ENCODE results near the gene SP9. TPM values are rescaled to one million over a fixed set of nuclear protein-coding genes. Genes with fewer than 3 reads are reported as not detected.
A peak's percentile ranks its signal among the peaks of the same experiment; 100 is the strongest.

The SP9 gene
- total RNA-seq, 2 experiments from 2014 or later, result not detected

GRCh38 chr2:174350018-174350417 lies 15.3 kb downstream of the SP9 start:
- H3K36me3 ChIP-seq (ENCODE audit: insufficient read depth, low read length), result 0 out of 2 replicates have a peak, but pooled peaks cover 8% of the 10 kb centered on the region
- DNase-seq (ENCODE audit: low spot score), result peak; percentile 32
- H3K4me3 ChIP-seq (ENCODE audit: low read depth, low read length, poor library complexity, severe bottlenecking), result no peak overlapping the region
- TF ChIP-seq CTCF (conservative IDR thresholded peaks at IDR 0.05; ENCODE audit: low read length) (peak; percentile 85), EZH2phosphoT487 (IDR thresholded peaks at IDR 0.05; ENCODE audit: borderline replicate concordance, low read depth, low read length) (no peak)
- H3K4me1 ChIP-seq (ENCODE audit: insufficient read depth, low read length, poor library complexity, severe bottlenecking), result no peaks in the 10 kb centered on the region
- intact Hi-C loops (cut with micrococcal nuclease; ENCODE audit: unreplicated experiment), result no loop called here
- BruUV-seq (replicated peaks), result no TSS peak
- no peaks in the 10 kb centered on the region for H4K20me1 ChIP-seq (ENCODE audit: insufficient read depth, low read length)
- no peaks in the 10 kb centered on the region for H3K9me2 ChIP-seq (ENCODE audit: insufficient read depth, low read length)
- H3K27ac ChIP-seq (ENCODE audit: low read depth, low read length, poor library complexity, severe bottlenecking), result no peak overlapping the region
- no peak overlapping the region for H3K4me2 ChIP-seq (ENCODE audit: low read length)
- ChIA-PET POLR2A (interaction anchor here (0.8 to 1.2 kb wide), 3 partner anchors 15 to 278 kb away, joined by 3 read pairs; partner anchors contain the start of gene SP9), CTCF (ENCODE audit: unreplicated experiment) (interaction anchor here (0.9 kb wide), 2 partner anchors 8 to 45 kb away, joined by 3 read pairs; partner anchors contain the start of gene SCRN3)
- H3K9me3 ChIP-seq (ENCODE audit: low read length), result no peaks in the 10 kb centered on the region
- no peak overlapping the region for H2AFZ ChIP-seq (ENCODE audit: low read length)
- H3K79me2 ChIP-seq (ENCODE audit: insufficient read depth, low read depth, low read length), result no peaks in the 10 kb centered on the region

GRCh38 chr2:174350593-174351181 lies 15.9 kb downstream of the SP9 start:
- Histone ChIP-seq H3K4me3 (ENCODE audit: low read depth, low read length, poor library complexity, severe bottlenecking) (no peak overlapping the region), H4K20me1 (ENCODE audit: insufficient read depth, low read length) (no peaks in the 10 kb centered on the region), H3K36me3 (ENCODE audit: insufficient read depth, low read length) (0 out of 2 replicates have a peak, but pooled peaks cover 8% of the 10 kb centered on the region), H3K4me1 (ENCODE audit: insufficient read depth, low read length, poor library complexity, severe bottlenecking) (no peaks in the 10 kb centered on the region), H3K79me2 (ENCODE audit: insufficient read depth, low read depth, low read length) (no peaks in the 10 kb centered on the region), H3K9me2 (ENCODE audit: insufficient read depth, low read length) (no peaks in the 10 kb centered on the region), H2AFZ (ENCODE audit: low read length) (no peak overlapping the region), H3K9me3 (ENCODE audit: low read length) (no peaks in the 10 kb centered on the region), H3K4me2 (ENCODE audit: low read length) (no peak overlapping the region), H3K27ac (ENCODE audit: low read depth, low read length, poor library complexity, severe bottlenecking) (no peak overlapping the region)
- intact Hi-C loops (cut with micrococcal nuclease; ENCODE audit: unreplicated experiment), result no loop called here
- TF ChIP-seq CTCF (conservative IDR thresholded peaks at IDR 0.05; ENCODE audit: low read length), result no peak
- TF ChIP-seq EZH2phosphoT487 (IDR thresholded peaks at IDR 0.05; ENCODE audit: borderline replicate concordance, low read depth, low read length), result no peak
- CTCF ChIA-PET (ENCODE audit: unreplicated experiment), result interaction anchor here (0.9 kb wide), 1 partner anchor 44 kb away, joined by 3 read pairs; the partner anchor contains the start of gene SCRN3
- no TSS peak for BruUV-seq (replicated peaks)
- POLR2A ChIA-PET, result interaction anchor here (0.8 to 1.2 kb wide), 4 partner anchors 15 to 279 kb away, joined by 3 read pairs; partner anchors contain the start of gene SP9
- no peak for DNase-seq (ENCODE audit: low spot score)

DNA sequence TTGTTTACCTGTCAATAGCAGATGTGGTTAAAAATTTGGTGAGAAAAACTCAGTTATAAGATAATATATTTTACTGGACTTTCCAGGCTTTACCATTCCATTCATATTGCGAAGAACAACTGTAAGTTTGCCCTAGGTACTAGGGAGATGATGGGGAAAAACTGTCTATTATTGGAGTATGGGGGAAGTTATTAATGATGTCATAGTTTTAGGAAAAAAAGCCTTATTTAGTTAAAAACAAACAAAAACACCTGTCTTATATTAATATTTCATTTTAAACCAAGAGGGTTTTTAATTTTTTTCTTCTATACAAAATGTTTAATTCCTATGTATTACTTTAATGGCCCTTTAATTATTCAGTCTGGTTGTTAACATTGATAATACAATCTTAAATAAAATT lies 18.2 kb downstream of the SP9 start:
- no peaks in the 10 kb centered on the region for H3K79me2 ChIP-seq (ENCODE audit: insufficient read depth, low read depth, low read length)
- H3K9me3 ChIP-seq (ENCODE audit: low read length), result no peaks in the 10 kb centered on the region
- ChIA-PET POLR2A (no interaction called here), CTCF (ENCODE audit: unreplicated experiment) (no interaction called here)
- no peaks in the 10 kb centered on the region for H3K4me1 ChIP-seq (ENCODE audit: insufficient read depth, low read length, poor library complexity, severe bottlenecking)
- DNase-seq (ENCODE audit: low spot score), result no peak
- no peak overlapping the region for H3K27ac ChIP-seq (ENCODE audit: low read depth, low read length, poor library complexity, severe bottlenecking)
- no peak overlapping the region for H3K4me3 ChIP-seq (ENCODE audit: low read depth, low read length, poor library complexity, severe bottlenecking)
- no peaks in the 10 kb centered on the region for H4K20me1 ChIP-seq (ENCODE audit: insufficient read depth, low read length)
- 0 out of 2 replicates have a peak, but pooled peaks cover 8% of the 10 kb centered on the region for H3K36me3 ChIP-seq (ENCODE audit: insufficient read depth, low read length)
- TF ChIP-seq EZH2phosphoT487 (IDR thresholded peaks at IDR 0.05; ENCODE audit: borderline replicate concordance, low read depth, low read length) (no peak), CTCF (conservative IDR thresholded peaks at IDR 0.05; ENCODE audit: low read length) (no peak)
- no peaks in the 10 kb centered on the region for H3K9me2 ChIP-seq (ENCODE audit: insufficient read depth, low read length)
- BruUV-seq (replicated peaks), result no TSS peak
- intact Hi-C loops (cut with micrococcal nuclease; ENCODE audit: unreplicated experiment), result no loop called here
- H3K4me2 ChIP-seq (ENCODE audit: low read length), result no peak overlapping the region
- no peak overlapping the region for H2AFZ ChIP-seq (ENCODE audit: low read length)

All from OCI-LY7 (cell line).